K562 (cell line): ENCODE results near the gene RAPSN.

Experiments
- FOXM1 ChIP-seq, 2 experiments: fragments of 450-650 bp in 1 of 2; sonication (generic) in 1 of 2; formaldehyde crosslinking in 1 of 2; IDR thresholded peaks; 2 replicates each; pipeline versions ENCODE4 v1.6.1 to v1.9.0; 2017 to 2022; ENCODE audit warnings: low read depth in 2 of 2, mild to moderate bottlenecking in 2 of 2, missing genetic modification reagents in 1 of 2, moderate library complexity in 1 of 2
- FOXP1 ChIP-seq: sonication (generic); formaldehyde crosslinking; IDR thresholded peaks from 2 replicates; pipeline ENCODE4 v1.8.0; 2022; ENCODE audit warnings: mild to moderate bottlenecking, missing genetic modification reagents

DNA sequence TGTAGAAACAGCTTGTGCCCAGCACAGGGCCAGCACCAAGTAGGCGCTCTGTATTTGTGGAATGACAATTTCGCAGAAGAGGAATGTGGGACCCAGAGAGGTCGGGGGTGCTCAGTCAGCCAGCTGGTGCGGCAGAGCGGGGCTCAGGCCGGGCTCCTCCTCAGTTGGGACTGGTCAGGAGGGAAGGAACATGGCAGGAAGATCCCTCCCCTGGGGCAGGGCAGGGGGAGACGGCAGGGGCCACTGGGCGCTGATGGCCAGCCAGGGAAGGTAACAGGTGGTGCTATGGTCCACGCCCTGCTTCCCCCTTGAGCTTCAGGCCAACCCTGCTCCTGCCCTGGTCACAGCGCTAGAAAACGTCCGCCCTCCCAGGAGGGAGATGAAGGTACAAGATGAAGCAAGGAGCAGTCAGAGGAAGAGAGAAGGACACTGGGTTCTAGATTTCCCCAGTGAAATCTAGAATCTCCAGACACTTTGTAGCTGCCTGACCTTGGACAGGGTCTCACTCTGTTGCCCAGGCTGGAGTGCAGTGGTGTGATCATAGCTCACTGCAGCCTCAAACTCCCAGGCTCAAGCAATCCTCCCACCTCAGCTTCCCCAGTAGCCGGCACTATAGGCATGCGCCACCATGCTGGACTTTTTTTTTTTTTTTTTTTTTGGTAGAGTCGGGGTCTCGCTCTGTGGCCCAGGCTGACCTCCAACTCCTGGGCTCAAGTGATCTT, 57.1 kb downstream of the RAPSN start:
- no peak for TF ChIP-seq FOXP1 (CRISPR knock-in tag)
- no peak for TF ChIP-seq FOXM1 (IDR thresholded peaks at IDR 0.05; ENCODE audit: low read depth)
- no peak for TF ChIP-seq FOXM1 (CRISPR knock-in tag; IDR thresholded peaks at IDR 0.05; ENCODE audit: low read depth)
